ENCODE data around the gene MGAT4B. TPM values are rescaled to one million over a fixed set of nuclear protein-coding genes. Genes with fewer than 3 reads are reported as not detected.

Gene MGAT4B
- total RNA-seq, 1 donor from 2014 or later: 198 TPM

DNA sequence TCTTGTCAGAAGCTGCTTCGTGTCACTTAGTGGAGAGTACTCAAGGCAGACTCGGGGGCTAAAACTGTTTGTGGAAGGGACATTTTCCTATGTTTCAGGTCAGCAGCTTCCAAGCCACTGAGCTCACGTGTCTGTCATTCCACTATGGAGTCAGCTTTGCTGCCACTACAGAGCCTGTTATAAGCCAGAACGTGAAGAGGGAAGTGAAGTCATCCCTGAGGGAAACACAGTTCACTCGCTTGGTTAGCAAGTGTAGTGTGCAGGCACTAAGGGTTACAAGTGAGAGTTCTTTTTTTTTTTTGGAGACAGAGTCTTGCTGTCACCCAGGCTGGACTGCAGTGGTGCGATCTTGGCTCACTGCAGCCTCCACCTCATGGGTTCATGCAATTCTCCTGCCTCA lies 37.4 kb downstream of the MGAT4B start:
- H3K9me3 Mint-ChIP-seq (ENCODE audit: unreplicated experiment): no peaks in the 10 kb centered on the region
- TF ChIP-seq CTCF (IDR thresholded peaks at IDR 0.05): no peak
- peaks cover 41% of the 10 kb centered on the region for H3K36me3 Mint-ChIP-seq (ENCODE audit: unreplicated experiment)
- DNase-seq (ENCODE audit: extremely low spot score, unreplicated experiment): no peak
- H3K27me3 Mint-ChIP-seq (ENCODE audit: unreplicated experiment): no peaks in the 10 kb centered on the region
- no peak overlapping the region for H3K4me3 Mint-ChIP-seq (ENCODE audit: unreplicated experiment)
- no peak overlapping the region for H3K27ac Mint-ChIP-seq (ENCODE audit: unreplicated experiment)
- peaks cover 37% of the 10 kb centered on the region for H3K4me1 Mint-ChIP-seq (ENCODE audit: unreplicated experiment)

GRCh38 chr5:179768326-179769085 lies 38.2 kb downstream of the MGAT4B start:
- no peak for DNase-seq (ENCODE audit: extremely low spot score, unreplicated experiment)
- TF ChIP-seq CTCF (IDR thresholded peaks at IDR 0.05): peak; percentile 14
- H3K4me3 Mint-ChIP-seq (ENCODE audit: unreplicated experiment): no peak overlapping the region
- H3K9me3 Mint-ChIP-seq (ENCODE audit: unreplicated experiment): no peaks in the 10 kb centered on the region
- H3K4me1 Mint-ChIP-seq (ENCODE audit: unreplicated experiment): peaks cover 45% of the 10 kb centered on the region
- no peak overlapping the region for H3K27ac Mint-ChIP-seq (ENCODE audit: unreplicated experiment)
- peaks cover 36% of the 10 kb centered on the region for H3K36me3 Mint-ChIP-seq (ENCODE audit: unreplicated experiment)
- no peaks in the 10 kb centered on the region for H3K27me3 Mint-ChIP-seq (ENCODE audit: unreplicated experiment)

DNA sequence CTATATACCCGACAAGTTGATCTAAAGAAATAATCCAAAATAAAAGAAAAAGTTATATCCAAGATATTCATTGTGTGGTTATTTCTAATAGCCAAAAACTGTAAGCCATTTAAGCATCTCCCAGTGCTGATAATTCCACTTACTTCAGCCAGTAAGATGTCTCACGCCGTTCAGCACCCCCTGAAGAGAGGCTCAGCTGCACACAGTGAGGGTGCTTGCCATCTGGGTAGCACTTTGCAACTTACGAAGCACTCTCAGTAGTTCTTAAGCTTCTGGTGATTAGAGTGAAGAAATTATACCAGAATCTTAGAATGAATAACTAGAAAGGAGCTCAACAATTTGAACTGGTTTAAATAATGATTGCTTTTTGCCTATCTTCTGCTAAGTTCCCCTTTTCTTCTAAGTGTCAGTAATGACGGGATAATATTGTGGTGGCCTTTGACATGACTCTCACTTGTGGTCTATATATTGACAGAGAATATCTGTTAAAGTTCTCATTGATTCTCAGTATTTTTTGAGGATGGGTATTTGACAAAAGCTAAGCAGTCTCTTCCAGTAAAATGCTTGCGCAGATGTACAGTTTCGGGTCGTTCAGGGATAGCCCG lies 39.1 kb downstream of the MGAT4B start:
- peaks cover 54% of the 10 kb centered on the region for H3K4me1 Mint-ChIP-seq (ENCODE audit: unreplicated experiment)
- TF ChIP-seq CTCF (IDR thresholded peaks at IDR 0.05): no peak
- peaks cover 28% of the 10 kb centered on the region for H3K36me3 Mint-ChIP-seq (ENCODE audit: unreplicated experiment)
- no peak overlapping the region for H3K27ac Mint-ChIP-seq (ENCODE audit: unreplicated experiment)
- no peaks in the 10 kb centered on the region for H3K27me3 Mint-ChIP-seq (ENCODE audit: unreplicated experiment)
- H3K9me3 Mint-ChIP-seq (ENCODE audit: unreplicated experiment): no peaks in the 10 kb centered on the region
- no peak for DNase-seq (ENCODE audit: extremely low spot score, unreplicated experiment)
- no peak overlapping the region for H3K4me3 Mint-ChIP-seq (ENCODE audit: unreplicated experiment)

GRCh38 chr5:179766726-179767455 lies 39.8 kb downstream of the MGAT4B start:
- Mint-ChIP-seq H3K9me3 (ENCODE audit: unreplicated experiment) (no peaks in the 10 kb centered on the region), H3K4me1 (ENCODE audit: unreplicated experiment) (peaks cover 61% of the 10 kb centered on the region), H3K4me3 (ENCODE audit: unreplicated experiment) (no peak overlapping the region), H3K27me3 (ENCODE audit: unreplicated experiment) (no peaks in the 10 kb centered on the region), H3K36me3 (ENCODE audit: unreplicated experiment) (peaks cover 21% of the 10 kb centered on the region), H3K27ac (ENCODE audit: unreplicated experiment) (peak overlapping the region; percentile 91)
- TF ChIP-seq CTCF (IDR thresholded peaks at IDR 0.05): no peak
- DNase-seq (ENCODE audit: extremely low spot score, unreplicated experiment): no peak

Data from osteocyte (in vitro differentiated cells).